Testis (tissue), 3 donors: ENCODE results near the gene SNED1. TPM values are rescaled to one million over a fixed set of nuclear protein-coding genes. Genes with fewer than 3 reads are reported as not detected.

Experiments
- DNase-seq: peaks from one replicate; pipeline ENCODE4 v3.0.0-alpha.2; 2019
- H3K27ac ChIP-seq, 2 donors: fragments of 200-600 bp; sonication (generic); one replicate each; pipeline ENCODE4 v1.5.1; 2019
- H3K27me3 ChIP-seq: fragments of 200-600 bp; sonication (generic); one replicate; pipeline ENCODE4 v1.5.1; 2019
- H3K36me3 ChIP-seq: fragments of 200-600 bp; sonication (generic); one replicate; pipeline ENCODE4 v1.5.1; 2017; ENCODE audit warnings: low read depth; ENCODE audit errors: missing control alignments
- H3K4me1 ChIP-seq: fragments of 200-600 bp; sonication (generic); one replicate; pipeline ENCODE4 v1.5.1; 2019
- H3K4me3 ChIP-seq, 2 donors: fragments of 200-600 bp; sonication (generic); one replicate each; pipeline ENCODE4 v1.5.1; 2017 to 2019
- H3K9me3 ChIP-seq: fragments of 200-600 bp; sonication (generic); one replicate; pipeline ENCODE4 v1.5.1; 2017
- CTCF ChIP-seq, 3 experiments: fragments of 450-650 bp in 2 of 3; fragments of 200-600 bp in 1 of 3; sonication (generic) in 1 of 3; IDR thresholded peaks; one replicate each; pipeline ENCODE4 v1.5.1; 2016 to 2019; ENCODE audit warnings: antibody characterized with exemption in 3 of 3, mild to moderate bottlenecking in 2 of 3, moderate library complexity in 1 of 3
- POLR2A ChIP-seq: fragments of 450-650 bp; IDR thresholded peaks from one replicate; pipeline ENCODE4 v1.6.1; 2017; ENCODE audit warnings: antibody characterized with exemption, mild to moderate bottlenecking, moderate library complexity
- WGBS, 2 donors: methylation state at CpG; one replicate each; pipeline ENCODE4 v1.1.5; 2018; 5-methylcytosine and 5-hydroxymethylcytosine counted together
- intact Hi-C: fragments of 100-400 bp; cut with DNase I; formaldehyde crosslinking; loops from one replicate; pipeline ENCODE4 v1.15.1; 2023; ENCODE audit warnings: low total_unique reads
- polyA plus RNA-seq: library from polyadenylated mRNA; stranded (reverse); fragments of 350-450 nt; fragmentation: Illumina TruSeq; extraction: RNeasy Lipid Tissue Mini Kit (QIAGEN cat#74804); gene quantifications from one replicate; pipeline ENCODE4 v1.2.3, GENCODE V29; 2014; ENCODE audit warnings: low read depth, low replicate concordance; ENCODE audit not compliant: insufficient read depth
- total RNA-seq, 2 donors: library from RNA; depleted of rRNA; stranded (reverse); fragments of >200 nt; gene quantifications; one replicate each; pipeline ENCODE4 v1.2.3, GENCODE V29; 2016

The SNED1 gene
- total and polyA plus RNA-seq, 3 donors from 2014 or later: 15.8 to 107 (median 82.7) TPM

- Histone ChIP-seq H3K4me3 (peak overlapping the region in 1 of 2 donors; percentile 67), H3K9me3 (no peaks in the 10 kb centered on the region), H3K4me1 (peaks cover 32% of the 10 kb centered on the region), H3K27me3 (no peaks in the 10 kb centered on the region), H3K36me3 (no peaks in the 10 kb centered on the region), H3K27ac (peak overlapping the region; percentile 2 to 61)
- 63 to 87% methylated on average over 7 to 9 of the region's 9 CpGs for WGBS, 2 donors
- TF ChIP-seq CTCF (IDR thresholded peaks at IDR 0.05) (no peak), POLR2A (no peak)
- intact Hi-C loops: no loop called here
- DNase-seq: peak; percentile 14
Measured at GRCh38 chr2:241000831-241001321, 2.5 kb downstream of the SNED1 start.

GRCh38 chr2:241001413-241002274 lies 3.2 kb downstream of the SNED1 start:
- no peak for TF ChIP-seq POLR2A
- H3K27ac ChIP-seq: no peak overlapping the region

GRCh38 chr2:241002275-241003046 lies 4.0 kb downstream of the SNED1 start:
- no peak overlapping the region for H3K4me3 ChIP-seq
- DNase-seq: peak; percentile 28
- H3K27me3 ChIP-seq: no peaks in the 10 kb centered on the region
- TF ChIP-seq CTCF (IDR thresholded peaks at IDR 0.05) (no peak), POLR2A (no peak)
- no peaks in the 10 kb centered on the region for H3K36me3 ChIP-seq
- H3K27ac ChIP-seq: no peak overlapping the region
- 70 to 73% methylated on average over 7 to 11 of the region's 11 CpGs for WGBS, 2 donors
- intact Hi-C loops: no loop called here
- peaks cover 16% of the 10 kb centered on the region for H3K4me1 ChIP-seq
- H3K9me3 ChIP-seq: no peaks in the 10 kb centered on the region

More at GRCh38 chr2:241001413-241002274, 3.2 kb downstream of the SNED1 start:
- no peaks in the 10 kb centered on the region for H3K36me3 ChIP-seq
- H3K4me1 ChIP-seq: peaks cover 25% of the 10 kb centered on the region
- peak; percentile 12 for DNase-seq
- H3K9me3 ChIP-seq: no peaks in the 10 kb centered on the region
- WGBS, 2 donors: 70 to 79% methylated on average over 11 to 21 of the region's 21 CpGs
- H3K27me3 ChIP-seq: no peaks in the 10 kb centered on the region
- intact Hi-C loops: no loop called here
- H3K4me3 ChIP-seq: no peak overlapping the region

- no peaks in the 10 kb centered on the region for H3K27me3 ChIP-seq
- 84 to 92% methylated on average over 3 to 7 of the region's 7 CpGs for WGBS, 2 donors
- TF ChIP-seq CTCF (IDR thresholded peaks at IDR 0.05): no peak
- no peak for TF ChIP-seq POLR2A
- peaks cover 13% of the 10 kb centered on the region for H3K4me1 ChIP-seq
- H3K4me3 ChIP-seq: no peak overlapping the region
- no peak overlapping the region for H3K27ac ChIP-seq
- H3K36me3 ChIP-seq: no peaks in the 10 kb centered on the region
- intact Hi-C loops: no loop called here
- DNase-seq: no peak
- H3K9me3 ChIP-seq: no peaks in the 10 kb centered on the region
Measured at GRCh38 chr2:241003047-241003360, 4.6 kb downstream of the SNED1 start.

GRCh38 chr2:241003369-241003768 lies 5.0 kb downstream of the SNED1 start:
- intact Hi-C loops: no loop called here
- H3K4me1 ChIP-seq: peaks cover 16% of the 10 kb centered on the region
- H3K27ac ChIP-seq: no peak overlapping the region
- TF ChIP-seq POLR2A: no peak
- TF ChIP-seq CTCF (IDR thresholded peaks at IDR 0.05): no peak
- 83 to 90% methylated on average over 1 to 2 of the region's 2 CpGs for WGBS, 2 donors
- H3K4me3 ChIP-seq: no peak overlapping the region
- H3K27me3 ChIP-seq: no peaks in the 10 kb centered on the region
- DNase-seq: no peak
- H3K9me3 ChIP-seq: no peaks in the 10 kb centered on the region
- H3K36me3 ChIP-seq: no peaks in the 10 kb centered on the region
